Activated CD8-positive, alpha-beta memory T cell treated with anti-CD3 and anti-CD28 coated beads, Interleukin-2, amount 50 U/mL, for 4 hours (primary cell): ENCODE results near the gene SPAG17.

Experiments
- DNase-seq: peaks from one replicate; pipeline ENCODE4 v3.0.0-alpha.2; 2020

The SPAG17 gene

DNA sequence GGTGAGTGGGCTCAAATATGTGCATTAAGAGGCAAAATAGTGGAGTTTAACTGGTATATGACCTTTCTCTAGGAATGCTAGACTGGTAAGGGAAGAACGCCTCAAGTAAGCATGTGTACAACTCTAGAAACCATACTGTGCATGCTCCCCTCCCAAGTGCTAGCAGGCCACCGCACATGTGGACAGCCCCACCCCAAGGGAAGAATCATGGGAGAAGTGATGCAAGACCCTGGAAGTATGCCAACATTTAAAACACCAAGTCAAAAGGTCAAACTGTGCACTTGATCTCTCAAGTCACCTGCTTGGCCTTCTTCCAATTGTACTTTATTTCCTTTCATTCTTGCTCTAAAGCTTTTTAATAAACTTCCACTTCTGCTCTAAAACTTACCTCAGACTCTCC is 135.0 kb downstream of the SPAG17 start:
- no peak for DNase-seq

DNA sequence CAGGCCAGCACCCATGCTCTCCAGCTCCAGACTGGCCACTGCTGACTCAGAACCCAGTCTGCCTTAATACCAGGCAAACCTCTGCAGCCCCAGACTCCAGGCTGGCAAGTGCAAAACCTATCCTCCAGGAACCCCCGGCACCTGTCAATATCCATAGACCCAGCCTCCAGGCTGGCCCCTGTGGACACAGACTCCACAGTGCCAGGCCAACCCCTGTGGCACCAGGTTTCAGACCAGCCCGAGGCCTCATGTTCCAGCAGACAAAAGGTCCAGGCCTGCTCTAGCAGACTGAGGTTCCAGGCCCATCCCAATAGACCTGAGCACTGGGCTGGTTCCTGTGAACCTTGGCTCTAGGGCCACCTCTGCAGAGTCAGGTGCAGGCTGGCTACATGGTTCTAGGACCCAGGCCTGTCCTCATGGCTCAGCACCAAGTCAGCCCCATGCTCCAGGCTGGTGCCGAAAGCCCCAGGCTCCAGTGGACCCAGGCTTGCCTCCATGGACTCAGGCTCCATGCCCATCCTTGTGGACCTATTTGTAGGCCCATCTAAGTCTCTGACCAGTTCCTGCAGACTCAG is 137.3 kb downstream of the SPAG17 start:
- no peak for DNase-seq

DNA sequence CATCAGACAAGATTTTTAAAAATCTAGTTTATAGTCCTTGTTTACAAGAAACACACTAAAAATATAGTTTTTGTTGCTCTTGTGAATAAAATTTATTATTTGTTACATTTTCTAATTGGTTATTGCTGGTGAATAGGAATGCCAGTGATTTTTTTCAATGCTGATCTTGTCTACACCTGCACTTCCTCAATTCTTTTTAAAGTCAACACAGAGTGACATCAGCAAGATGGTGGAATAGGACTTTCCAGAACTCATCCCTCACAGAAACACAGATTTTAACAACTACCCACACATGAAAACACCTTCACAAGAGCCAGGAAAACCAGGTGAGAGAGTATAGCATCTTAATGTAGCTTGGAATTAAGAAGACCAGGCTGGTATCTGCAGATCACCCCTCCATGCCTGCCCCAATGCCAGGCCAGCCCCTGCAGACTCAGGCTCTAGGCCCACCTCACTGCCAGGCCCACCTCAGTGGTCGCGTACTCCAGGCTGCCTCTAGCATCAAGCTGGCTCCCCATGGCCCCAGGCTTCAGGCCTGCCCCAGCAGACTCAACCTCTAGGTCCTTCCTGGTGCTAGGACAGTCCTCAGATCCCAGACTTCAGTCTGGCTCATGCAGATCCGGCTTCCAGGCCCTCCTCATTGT is 137.9 kb downstream of the SPAG17 start:
- no peak for DNase-seq

DNA sequence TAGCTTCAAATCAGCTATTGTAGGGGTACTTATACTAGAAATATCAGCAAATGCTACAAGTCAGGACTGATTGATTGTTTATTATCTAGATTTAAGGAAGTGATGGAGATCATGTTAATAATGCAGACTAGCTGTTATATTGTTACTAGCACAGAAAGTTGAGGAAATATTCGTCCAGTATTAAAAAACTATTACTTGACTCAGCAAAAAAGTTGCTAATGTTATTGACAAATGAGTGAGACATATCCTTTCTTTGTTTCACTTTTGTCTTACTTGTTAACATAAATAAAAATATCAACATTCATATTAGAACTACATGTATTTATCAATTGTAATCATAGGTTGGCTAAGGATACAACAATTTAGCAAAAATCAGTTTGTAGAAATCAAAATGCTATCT is 141.4 kb downstream of the SPAG17 start:
- DNase-seq, result no peak

DNA sequence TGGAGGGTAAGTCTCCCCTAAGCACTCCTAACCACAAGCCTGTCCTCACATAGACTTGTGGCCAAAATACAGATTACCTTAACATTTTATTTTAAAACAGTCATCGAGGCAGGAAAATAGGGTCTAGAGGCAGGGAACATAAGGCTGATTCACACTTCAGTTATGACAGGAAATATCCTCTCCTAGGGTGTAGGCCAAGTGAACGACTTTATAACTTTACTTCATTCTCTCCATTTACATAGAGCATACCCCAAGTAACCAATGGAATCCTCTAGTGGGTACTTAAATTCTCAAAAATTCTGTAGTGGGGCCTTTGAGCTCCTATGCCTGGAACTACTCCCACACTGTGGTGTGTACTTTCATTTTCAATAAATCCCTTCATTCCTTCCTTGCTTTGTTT is 142.5 kb downstream of the SPAG17 start:
- no peak for DNase-seq

DNA sequence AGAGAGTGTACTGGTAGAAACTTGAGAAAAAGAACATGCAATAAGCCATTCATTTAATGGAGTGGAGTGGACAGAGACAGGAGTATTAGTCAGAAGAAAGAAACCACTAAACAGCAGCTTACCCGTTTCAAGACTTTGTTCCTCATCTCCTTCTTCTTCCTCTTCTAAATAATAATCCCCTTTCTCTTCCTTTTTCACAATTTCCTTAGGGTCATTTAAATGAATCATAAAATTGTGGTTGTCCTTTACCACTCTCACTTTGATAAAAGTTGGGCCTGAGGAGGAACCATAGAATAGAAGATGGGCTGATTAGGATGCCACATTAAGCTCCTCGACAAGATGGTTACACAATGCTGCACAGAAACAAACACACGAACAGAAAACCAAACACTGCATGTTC is 145.9 kb downstream of the SPAG17 start:
- DNase-seq, result no peak

DNA sequence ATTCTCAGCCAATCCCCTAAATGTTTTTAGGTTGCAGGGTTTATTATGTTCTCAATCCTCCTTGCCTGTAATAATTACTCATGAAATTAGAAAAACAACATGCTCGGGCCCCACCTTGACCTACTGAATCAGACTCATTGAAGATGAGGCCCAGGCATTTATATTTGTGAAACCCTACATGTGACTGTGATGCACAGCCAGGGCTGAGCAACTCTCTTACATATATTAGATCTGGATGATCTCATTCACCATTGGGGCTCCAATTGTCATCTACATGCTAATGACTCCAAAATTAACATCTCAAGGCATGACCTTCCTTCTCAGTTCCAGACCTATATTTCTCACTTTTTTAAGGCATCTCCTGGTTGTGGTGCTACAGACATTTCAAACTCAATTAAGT is 152.1 kb downstream of the SPAG17 start:
- DNase-seq, result no peak

DNA sequence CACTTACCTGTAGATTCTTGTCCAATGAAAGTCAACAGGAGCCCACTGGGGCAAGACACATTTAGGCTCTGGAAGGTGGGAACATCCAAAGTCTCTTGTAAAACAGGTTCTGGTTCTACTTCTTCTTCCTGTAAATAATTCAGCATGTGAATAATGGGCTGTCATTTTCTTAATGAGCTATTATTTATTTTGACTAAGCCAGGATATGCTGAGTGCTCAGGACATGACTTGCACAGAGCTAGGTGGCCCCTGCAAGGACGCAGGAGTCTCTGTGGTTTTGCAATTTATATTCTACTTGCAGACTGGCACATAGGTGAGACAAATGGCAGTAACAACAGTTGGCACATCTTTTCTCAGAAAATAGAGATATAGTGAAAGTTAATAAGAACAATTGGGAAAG is 156.8 kb downstream of the SPAG17 start:
- no peak for DNase-seq

DNA sequence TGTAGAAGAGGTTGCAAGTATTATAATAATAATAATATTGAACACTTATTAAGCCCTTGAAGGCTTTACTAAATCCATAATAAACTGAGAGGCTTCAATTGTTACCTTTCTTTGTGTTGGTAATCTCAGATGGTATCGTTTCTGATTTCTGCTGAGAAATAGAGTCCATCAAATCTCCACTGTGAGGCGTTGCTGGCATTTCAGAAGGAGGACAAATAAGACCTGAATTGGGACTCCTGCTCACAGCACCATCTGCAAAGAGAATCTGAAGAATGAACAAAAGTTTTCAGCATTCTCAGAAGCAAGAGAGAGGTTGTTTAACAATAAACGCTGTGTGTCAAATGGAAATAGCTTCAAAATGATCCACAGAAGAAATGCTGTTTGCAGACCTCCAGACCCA is 161.8 kb downstream of the SPAG17 start:
- DNase-seq, result no peak

DNA sequence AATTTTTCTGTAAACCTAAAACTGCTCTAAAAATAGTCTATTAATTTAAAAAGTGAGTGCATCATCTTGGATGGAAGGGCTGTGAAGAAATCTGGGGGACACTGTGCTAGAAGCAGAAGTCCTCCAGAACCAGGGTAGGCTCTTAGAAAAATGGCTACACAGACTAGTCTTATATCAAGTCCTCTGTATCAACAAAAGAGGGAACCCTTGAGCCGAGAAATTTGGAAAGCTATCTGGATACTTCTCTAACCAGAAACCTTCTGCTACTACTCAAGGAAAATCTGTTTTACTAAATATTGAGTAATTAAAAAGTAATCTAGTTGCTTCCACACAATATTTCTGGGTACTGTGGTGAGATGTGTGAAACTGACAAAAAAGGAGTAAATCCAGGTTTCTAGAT is 163.4 kb downstream of the SPAG17 start:
- no peak for DNase-seq

DNA sequence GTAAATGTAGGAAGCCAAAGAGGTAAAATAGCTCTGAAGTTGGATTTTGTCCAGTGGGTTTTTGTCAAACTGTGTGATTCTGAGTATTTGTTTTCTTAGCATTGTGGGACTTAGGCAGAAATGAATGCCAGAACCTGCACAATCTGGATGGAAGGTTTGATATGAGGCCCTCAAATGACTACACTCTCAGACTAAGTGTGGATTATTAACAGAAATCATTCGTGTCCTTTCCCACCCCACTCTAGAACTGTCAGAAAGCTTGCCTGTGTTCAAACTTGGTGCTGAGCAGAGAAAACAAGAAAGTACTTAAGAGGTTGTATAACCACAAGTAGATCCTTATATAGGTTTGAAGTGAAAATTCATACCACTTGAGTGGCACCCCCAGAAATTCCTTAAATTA is 167.0 kb downstream of the SPAG17 start:
- no peak for DNase-seq

DNA sequence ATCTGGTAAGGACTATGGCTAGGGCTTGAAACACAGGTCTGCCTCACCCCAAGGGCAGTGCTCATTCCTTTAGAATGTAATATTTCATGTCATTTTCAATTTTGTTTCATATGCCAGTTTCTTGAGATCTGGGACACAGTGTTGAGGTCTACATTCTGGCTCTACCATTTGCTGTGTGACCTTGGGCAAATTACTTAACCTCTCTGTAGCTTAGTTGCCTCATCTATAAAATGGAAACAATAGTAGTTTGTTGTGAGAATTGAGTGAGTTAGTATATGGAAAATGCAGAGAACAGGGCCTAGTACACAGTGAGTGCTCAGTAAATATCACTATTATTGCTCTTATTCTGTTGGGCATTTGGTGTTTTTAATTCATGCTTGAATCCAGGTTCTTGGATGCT is 171.1 kb downstream of the SPAG17 start:
- no peak for DNase-seq

DNA sequence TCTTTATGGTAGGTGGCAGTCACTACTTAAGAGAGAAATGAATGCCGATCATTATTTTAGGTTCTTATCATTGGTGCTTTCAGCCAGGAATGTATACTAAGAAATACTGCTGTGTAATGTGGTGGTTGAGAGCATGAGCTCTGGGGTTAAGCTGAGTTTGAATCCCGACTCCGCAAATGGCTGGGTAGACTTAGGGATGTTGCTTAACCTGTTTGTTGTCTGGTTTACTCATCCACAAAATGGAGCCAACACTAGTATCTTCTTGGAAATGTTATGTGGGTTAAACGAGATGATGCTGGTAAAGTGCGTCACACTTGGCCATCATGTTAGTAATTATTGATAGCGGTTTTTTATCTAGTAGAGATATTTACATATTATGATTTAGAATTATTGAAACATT is 171.7 kb downstream of the SPAG17 start:
- no peak for DNase-seq

DNA sequence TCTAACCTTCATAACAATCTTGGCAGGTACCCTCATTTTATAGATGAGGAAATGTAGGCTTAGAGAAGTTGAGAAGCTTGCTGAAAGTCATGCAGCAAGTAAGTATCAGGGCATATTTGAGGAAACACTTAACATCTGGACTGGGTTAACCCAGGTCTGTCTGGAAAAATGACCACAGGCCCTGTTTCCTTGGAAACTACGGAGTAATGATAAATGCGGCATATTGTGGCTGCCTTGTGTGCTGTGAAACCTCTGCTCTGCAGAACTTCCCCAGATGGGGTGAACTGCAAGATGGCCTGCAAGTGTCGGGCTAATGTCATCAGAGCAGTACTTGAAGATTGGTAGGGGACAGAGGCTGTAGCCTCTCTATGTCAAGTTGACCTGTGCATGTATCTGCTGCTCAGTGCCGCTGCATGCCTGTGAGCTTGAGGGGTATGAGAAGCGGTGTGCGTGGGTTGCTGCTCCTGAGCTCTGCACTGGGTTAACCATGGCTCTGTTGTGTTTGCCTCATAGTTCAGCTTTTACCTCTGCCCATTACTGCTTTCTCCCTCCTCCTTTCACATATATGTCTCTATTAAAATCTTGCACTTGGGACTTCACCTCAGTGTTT is 172.4 kb downstream of the SPAG17 start:
- DNase-seq, result no peak

DNA sequence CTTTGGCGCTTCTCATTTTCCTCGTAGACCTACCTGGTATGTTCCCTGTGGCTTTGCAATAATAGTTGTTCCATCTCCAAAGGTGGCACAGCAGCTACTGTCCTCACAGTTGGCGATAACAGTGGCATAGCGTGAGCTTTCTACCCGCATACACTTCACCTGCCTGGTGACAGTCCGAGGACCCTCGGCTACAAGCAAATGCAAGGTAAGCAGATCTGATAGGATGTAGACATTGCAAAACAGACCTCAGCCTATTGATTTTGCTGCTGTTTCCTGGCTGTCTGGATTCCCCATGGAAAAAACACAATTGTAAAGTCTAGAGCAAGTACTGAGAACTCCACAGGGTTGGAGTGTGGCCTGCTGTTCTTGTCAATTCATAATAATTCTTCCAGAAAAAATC is 177.0 kb downstream of the SPAG17 start:
- no peak for DNase-seq

DNA sequence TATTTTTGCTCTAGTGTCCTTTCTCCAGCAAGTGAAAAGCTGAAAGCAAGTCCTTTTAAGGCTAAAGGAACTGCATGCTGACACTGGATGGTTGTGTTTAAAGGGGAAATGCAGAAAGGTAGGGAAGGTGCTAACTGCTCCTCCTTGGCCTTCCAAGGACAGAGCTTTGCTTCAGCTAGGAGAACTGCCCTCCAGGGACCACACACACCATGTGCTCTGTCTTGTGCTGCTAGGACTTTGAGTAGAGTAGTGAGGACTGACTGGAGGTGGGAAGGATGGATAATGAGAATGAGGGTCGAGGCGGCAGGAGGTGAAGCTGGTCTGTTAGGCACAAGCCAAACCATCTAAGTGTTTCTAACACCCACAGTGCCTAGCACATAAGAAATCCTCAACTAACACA is 177.6 kb downstream of the SPAG17 start:
- no peak for DNase-seq

DNA sequence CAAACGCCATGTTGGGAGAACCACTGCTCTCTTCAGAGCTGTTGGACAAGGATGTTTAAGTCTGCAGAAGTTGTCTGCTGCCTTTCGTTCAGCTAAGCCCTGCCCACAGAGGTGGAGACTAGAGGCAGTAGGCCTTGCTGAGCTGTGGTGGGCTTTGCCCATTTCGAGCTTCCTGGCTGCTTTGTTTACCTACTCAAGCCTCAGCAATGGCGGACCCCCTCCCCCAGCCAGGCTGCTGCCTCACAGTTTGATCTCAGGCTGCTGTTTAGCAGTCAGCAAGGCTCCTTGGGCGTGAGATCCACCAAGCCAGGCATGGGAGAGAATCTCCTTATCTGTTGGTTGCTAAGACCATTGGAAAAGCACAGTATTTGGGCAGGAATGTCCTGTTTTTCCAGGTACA is 180.7 kb downstream of the SPAG17 start:
- DNase-seq, result no peak

DNA sequence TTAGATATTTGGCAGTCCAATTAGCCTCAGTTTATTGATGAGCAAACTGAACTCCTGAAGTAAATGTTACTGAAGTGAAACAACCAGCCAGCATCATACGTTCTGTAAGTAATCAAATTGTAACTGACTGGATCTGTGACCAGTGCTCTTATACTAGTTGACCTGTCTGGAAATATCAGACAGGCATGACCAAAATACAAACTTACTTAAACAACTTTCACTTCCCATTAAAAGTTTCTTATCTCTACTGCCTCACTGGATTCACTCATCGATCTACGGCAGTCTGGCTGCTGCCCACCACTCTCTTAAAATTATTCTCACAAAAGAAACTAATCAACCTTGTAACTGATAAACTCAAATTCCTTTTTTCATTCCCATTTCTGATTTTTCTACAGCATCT is 199.1 kb downstream of the SPAG17 start:
- DNase-seq, result no peak

DNA sequence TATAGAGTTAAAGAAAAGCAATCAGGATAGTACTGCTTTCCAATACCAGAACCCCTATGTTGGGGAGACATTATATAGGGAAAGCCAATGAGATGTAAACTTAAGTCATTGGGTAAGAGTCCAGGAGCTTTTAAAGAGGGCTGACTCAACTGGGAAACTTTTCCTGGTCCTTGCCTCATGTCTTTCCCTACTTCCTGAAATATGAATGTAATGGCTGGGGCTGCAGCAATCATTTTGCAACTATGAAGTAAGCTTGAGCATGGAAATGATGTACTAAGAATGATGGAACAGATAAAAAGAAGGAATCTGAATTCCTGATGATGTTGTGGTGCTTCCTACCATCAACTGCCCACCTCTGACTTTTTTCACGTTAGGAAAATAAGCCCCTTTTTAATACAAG is 199.8 kb downstream of the SPAG17 start:
- DNase-seq, result no peak

DNA sequence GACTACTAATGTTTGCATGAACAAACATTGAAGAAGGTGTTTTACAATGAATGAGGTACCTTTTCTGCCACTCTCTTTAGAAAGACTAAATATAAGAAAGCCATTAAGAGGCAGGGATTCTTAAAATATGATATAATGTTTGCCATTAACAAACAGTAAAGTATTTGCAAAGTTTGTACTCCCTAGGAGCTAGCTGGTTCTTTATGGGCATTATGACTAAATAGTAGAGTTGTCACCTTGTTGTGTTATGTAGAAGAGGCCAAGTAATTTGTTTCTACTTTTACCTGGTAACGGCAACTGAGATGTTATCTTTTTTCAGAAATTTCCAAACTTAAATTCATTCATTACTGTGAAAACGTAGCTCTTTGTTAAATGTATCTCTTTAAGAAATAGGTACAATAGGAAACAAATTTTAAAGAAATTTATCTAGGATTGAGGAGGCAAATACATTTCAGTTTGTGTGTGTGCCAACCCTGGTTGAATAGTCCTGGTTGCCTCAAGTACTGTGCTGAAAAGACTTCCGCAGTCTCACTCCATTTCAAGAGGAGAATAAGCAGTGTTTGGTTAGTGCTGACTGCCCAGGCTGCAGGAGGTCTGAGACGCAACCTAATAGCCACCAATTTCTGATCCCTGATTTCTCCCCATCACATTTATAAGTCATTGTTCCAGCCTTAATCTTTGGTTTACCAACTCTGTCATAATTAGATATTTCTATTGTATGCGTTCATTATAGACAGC is 203.4 kb downstream of the SPAG17 start:
- no peak for DNase-seq

DNA sequence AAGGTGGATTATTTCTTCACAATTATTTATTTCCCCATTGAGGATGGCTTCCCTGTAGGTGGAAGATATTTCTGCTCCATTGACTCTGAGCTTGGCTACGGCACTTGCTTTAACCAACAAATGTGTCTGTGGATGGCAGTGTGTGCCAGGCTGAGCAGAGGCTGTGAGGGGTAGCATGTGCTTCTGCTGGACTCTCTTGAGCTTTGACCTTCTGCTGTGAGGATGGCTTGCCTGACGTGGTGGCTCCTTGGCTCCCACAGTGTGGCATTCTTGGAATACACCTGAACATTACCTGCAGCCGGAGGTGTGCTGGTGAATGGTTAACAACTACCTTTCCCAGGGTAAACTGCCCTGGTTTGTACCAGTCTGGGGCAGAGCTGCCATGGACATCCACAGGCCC is 208.6 kb downstream of the SPAG17 start:
- DNase-seq, result no peak

DNA sequence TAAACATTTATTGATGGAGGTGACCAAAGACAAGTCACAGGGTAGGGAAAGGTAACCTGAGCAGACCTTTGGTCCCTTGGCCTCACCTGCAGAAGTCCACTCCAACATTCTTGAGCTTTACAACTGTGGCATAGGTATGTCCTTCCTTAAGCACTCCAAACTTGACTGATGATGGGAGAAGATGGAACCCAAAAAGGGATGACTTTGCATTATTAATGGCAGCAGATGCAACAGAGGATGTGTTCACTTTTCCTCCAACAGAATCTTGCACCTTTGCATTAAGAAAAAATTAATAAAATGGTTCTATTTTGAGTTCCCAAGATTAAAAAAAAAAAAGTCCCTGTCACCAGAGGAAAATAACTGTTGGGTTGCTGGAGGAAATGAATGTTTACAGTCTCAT is 213.3 kb downstream of the SPAG17 start:
- no peak for DNase-seq

DNA sequence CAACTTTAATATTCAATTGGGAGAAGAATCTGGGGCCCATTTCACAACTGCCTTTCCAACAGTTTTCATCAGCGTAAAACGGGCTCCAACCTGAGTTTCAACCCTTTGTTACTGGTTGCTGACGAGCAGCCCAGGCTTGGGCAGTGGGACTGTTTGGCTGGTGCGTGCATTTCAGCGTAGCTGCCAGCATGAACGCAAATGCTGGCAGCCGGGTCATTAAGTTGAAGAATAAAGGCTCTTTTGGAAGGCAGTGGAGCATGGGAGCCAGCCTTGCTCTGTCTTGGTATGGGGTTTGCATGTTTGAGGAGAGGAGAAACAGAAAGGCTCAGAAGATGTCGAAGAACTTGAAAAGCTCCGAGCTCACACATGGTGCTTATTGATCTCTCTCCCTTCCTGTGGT is 214.8 kb downstream of the SPAG17 start:
- DNase-seq, result no peak

DNA sequence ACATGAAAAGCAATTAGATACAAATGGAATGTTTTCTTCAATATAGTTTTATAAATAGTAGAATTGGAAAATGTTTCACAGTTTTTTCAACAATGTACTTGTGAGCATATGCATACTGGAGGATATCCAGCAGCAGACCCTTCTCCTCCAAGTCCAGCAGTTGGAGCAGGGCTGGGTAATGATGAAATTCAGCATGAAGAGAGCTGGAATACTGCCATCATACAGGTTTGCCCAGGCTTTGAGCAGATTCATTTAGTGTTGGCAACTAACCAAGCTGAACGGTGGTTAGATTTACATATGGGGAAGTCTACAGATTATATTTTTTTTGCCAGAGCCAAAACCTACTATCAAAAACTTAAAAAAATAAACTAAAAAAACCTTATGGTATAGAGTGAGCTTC is 217.1 kb downstream of the SPAG17 start:
- DNase-seq, result no peak
